ENCODE measurements around the gene GRID2. TPM values are rescaled to one million over a fixed set of nuclear protein-coding genes. Genes with fewer than 3 reads are reported as not detected.
"Not testable (repeated sequence)": the region's sequence is repeated elsewhere in the genome, so short reads cannot be mapped to it uniquely, and the experiment has no call there.

Gene GRID2
- total and polyA plus RNA-seq, 2 of the 4 experiments (the other 2 are of a cell fraction) = under 0.01 TPM; not detected in 1

DNA sequence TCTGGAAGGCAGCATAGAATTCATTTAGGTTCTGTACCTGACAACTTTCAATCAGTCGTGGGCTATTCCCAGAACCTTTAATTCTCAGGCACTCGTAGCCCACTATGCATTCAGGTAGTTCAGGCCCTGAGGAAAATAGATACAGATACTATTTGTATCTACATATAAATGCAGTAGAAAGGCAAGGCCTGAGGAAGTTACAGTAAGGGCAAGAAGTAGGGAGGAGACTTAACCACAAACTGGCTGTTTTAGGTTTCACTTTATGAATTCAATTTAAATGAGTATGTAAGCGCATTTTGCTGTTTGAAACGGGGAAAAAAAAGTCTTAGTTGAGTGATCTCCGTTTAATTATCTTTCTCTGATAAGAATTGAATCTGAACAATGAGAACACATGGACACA is 995.4 kb downstream of the GRID2 start:
- H4K91ac ChIP-seq (ENCODE audit: insufficient read depth, low read depth, low read length) = no peak overlapping the region
- dilution Hi-C loops (cut with HindIII; ENCODE audit: low sequenced_read_pairs, unreplicated experiment) = no loop called here
- no peak overlapping the region for H3K4me2 ChIP-seq (ENCODE audit: low read depth, low read length)
- H2BK120ac ChIP-seq (ENCODE audit: low read depth, low read length) = no peak overlapping the region
- 83% methylated on average over 1 of the region's 5 CpGs; no CpG with 5 or more reads in 1 of the 2 experiments for WGBS, 2 experiments (ENCODE audit: extremely low coverage in 2 of 2, insufficient read length in 1 of 2)
- H3K23ac ChIP-seq (ENCODE audit: low read depth, low read length) = no peak overlapping the region
- no peak overlapping the region for H3K4me3 ChIP-seq (ENCODE audit: insufficient read depth, low read depth, low read length)
- ChIA-PET CTCF (no interaction called here), POLR2A (ENCODE audit: unreplicated experiment) (no interaction called here)
- H3K36me3 ChIP-seq (ENCODE audit: control insufficient read depth, insufficient read depth, low read length) = no peaks in the 10 kb centered on the region
- H3K9me3 ChIP-seq (ENCODE audit: control insufficient read depth, insufficient read depth, low read length) = no peaks in the 10 kb centered on the region
- no peak overlapping the region for H4K8ac ChIP-seq (ENCODE audit: low read depth in 2 of 2, low read length in 2 of 2)
- DNase-seq (no peak), ATAC-seq (ENCODE audit: low read depth) (no peak)
- no peak overlapping the region for H3K4ac ChIP-seq (ENCODE audit: low read depth, low read length)
- no peaks in the 10 kb centered on the region for H4K20me1 ChIP-seq (ENCODE audit: insufficient read depth, low read length)
- intact Hi-C loops (cut with micrococcal nuclease) = no loop called here
- no peaks in the 10 kb centered on the region for H3K79me1 ChIP-seq (ENCODE audit: low read depth in 1 of 2, low read length in 2 of 2)
- no peak overlapping the region for H3K18ac ChIP-seq (ENCODE audit: low read depth, low read length)
- no peak overlapping the region for H2AK9ac ChIP-seq (replicated peaks; ENCODE audit: low read depth, low read length, poor library complexity)
- H2AFZ ChIP-seq (replicated peaks; ENCODE audit: low read length, poor library complexity) = no peak overlapping the region
- no peak overlapping the region for H2BK20ac ChIP-seq (ENCODE audit: low read depth, low read length)
- no peak overlapping the region for H2BK15ac ChIP-seq (ENCODE audit: low read depth, low read length)
- no peak overlapping the region for H3K27ac ChIP-seq (ENCODE audit: insufficient read depth, low read length)
- no peak overlapping the region for H3K14ac ChIP-seq (replicated peaks; ENCODE audit: low read depth, low read length)
- no peak overlapping the region for H4K5ac ChIP-seq (ENCODE audit: low read depth, low read length)
- TF ChIP-seq FOS (IDR thresholded peaks at IDR 0.05; ENCODE audit: low read depth, low read length) (no peak), NFE2L2 (IDR thresholded peaks at IDR 0.05; ENCODE audit: low read depth, low read length) (no peak), MAFK (IDR thresholded peaks at IDR 0.05; ENCODE audit: low read depth, low read length) (no peak), RCOR1 (IDR thresholded peaks at IDR 0.05; ENCODE audit: insufficient replicate concordance, low read length) (no peak)
- TF ChIP-seq, protein P1, sequence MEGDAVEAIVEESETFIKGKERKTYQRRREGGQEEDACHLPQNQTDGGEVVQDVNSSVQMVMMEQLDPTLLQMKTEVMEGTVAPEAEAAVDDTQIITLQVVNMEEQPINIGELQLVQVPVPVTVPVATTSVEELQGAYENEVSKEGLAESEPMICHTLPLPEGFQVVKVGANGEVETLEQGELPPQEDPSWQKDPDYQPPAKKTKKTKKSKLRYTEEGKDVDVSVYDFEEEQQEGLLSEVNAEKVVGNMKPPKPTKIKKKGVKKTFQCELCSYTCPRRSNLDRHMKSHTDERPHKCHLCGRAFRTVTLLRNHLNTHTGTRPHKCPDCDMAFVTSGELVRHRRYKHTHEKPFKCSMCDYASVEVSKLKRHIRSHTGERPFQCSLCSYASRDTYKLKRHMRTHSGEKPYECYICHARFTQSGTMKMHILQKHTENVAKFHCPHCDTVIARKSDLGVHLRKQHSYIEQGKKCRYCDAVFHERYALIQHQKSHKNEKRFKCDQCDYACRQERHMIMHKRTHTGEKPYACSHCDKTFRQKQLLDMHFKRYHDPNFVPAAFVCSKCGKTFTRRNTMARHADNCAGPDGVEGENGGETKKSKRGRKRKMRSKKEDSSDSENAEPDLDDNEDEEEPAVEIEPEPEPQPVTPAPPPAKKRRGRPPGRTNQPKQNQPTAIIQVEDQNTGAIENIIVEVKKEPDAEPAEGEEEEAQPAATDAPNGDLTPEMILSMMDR (conservative IDR thresholded peaks at IDR 0.05; ENCODE audit: low read depth, low read length) = no peak
- in situ Hi-C loops (cut with MboI; ENCODE audit: low sequenced_read_pairs) = no loop called here
- no TSS peak for BruUV-seq (replicated peaks)
- no peak overlapping the region for H2AK5ac ChIP-seq (ENCODE audit: low read depth, low read length)
- H3K9ac ChIP-seq (ENCODE audit: low read depth, low read length) = no peak overlapping the region
- no peaks in the 10 kb centered on the region; the same call in 1 of the 2 replicates for H3K27me3 ChIP-seq (ENCODE audit: control insufficient read depth, insufficient read depth, low read length)
- H2BK5ac ChIP-seq (ENCODE audit: low read depth, low read length, poor library complexity, severe bottlenecking) = no peak overlapping the region
- no peaks in the 10 kb centered on the region for H3K9me1 ChIP-seq (ENCODE audit: insufficient read depth, low read length)
- H3K4me1 ChIP-seq (ENCODE audit: control insufficient read depth, insufficient read depth, low read length) = no peaks in the 10 kb centered on the region
- H3K56ac ChIP-seq (ENCODE audit: extremely low read depth, insufficient read depth, low read length) = no peak overlapping the region

DNA sequence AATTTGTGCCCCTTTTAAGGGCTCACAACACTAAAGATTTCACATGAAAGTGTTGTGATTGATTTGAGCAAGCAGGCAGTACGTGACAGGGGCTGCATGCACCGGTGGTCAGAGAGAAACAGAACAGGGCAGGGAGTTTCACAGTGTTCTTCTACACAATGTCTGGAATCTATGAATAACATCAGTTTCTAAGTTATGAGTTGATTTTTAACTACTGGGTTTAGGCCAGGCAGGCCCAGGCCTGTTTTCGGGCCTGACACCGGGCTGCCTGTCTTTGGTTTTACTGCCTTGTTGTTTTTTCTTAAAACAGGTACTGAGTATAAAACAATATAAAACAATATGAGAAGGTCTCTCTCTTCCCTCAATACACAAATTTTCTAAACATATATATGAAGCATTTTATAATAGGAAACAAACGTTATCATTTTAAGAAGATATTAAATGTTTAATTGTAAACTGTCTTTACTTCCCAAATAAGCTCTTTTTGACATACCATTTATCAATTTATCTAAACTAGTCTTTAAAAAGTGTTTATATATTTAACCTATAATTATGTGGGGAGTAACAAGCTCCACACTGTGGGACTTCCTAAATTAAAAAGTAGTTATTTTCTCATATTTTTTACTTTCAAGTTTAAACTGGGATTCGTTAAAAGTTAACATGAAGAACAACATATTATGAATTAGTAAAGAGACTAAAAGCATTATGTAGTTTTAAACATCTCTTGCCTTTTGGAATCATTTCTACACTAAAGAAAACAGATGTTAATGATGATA is 997.2 kb downstream of the GRID2 start:
- H3K79me1 ChIP-seq (ENCODE audit: low read depth in 1 of 2, low read length in 2 of 2); H3K4ac ChIP-seq (ENCODE audit: low read depth, low read length); dilution Hi-C loops (cut with HindIII; ENCODE audit: low sequenced_read_pairs, unreplicated experiment); H3K4me2 ChIP-seq (ENCODE audit: low read depth, low read length); DNase-seq; H2AFZ ChIP-seq (replicated peaks; ENCODE audit: low read length, poor library complexity); H3K14ac ChIP-seq (replicated peaks; ENCODE audit: low read depth, low read length); H2BK120ac ChIP-seq (ENCODE audit: low read depth, low read length); H3K9ac ChIP-seq (ENCODE audit: low read depth, low read length); H4K91ac ChIP-seq (ENCODE audit: insufficient read depth, low read depth, low read length); H2BK15ac ChIP-seq (ENCODE audit: low read depth, low read length); H3K56ac ChIP-seq (ENCODE audit: extremely low read depth, insufficient read depth, low read length); H3K23ac ChIP-seq (ENCODE audit: low read depth, low read length); H3K27me3 ChIP-seq (ENCODE audit: control insufficient read depth, insufficient read depth, low read length); H2AK5ac ChIP-seq (ENCODE audit: low read depth, low read length); CTCF ChIA-PET; H2BK5ac ChIP-seq (ENCODE audit: low read depth, low read length, poor library complexity, severe bottlenecking); H3K4me3 ChIP-seq (ENCODE audit: insufficient read depth, low read depth, low read length); H3K27ac ChIP-seq (ENCODE audit: insufficient read depth, low read length); H4K8ac ChIP-seq (ENCODE audit: low read depth in 2 of 2, low read length in 2 of 2); H3K9me1 ChIP-seq (ENCODE audit: insufficient read depth, low read length); H2AK9ac ChIP-seq (replicated peaks; ENCODE audit: low read depth, low read length, poor library complexity); H3K18ac ChIP-seq (ENCODE audit: low read depth, low read length); H3K4me1 ChIP-seq (ENCODE audit: control insufficient read depth, insufficient read depth, low read length); H4K20me1 ChIP-seq (ENCODE audit: insufficient read depth, low read length); intact Hi-C loops (cut with micrococcal nuclease); H2BK20ac ChIP-seq (ENCODE audit: low read depth, low read length); H3K9me3 ChIP-seq (ENCODE audit: control insufficient read depth, insufficient read depth, low read length); POLR2A ChIA-PET (ENCODE audit: unreplicated experiment); ATAC-seq (ENCODE audit: low read depth); BruUV-seq (replicated peaks); H4K5ac ChIP-seq (ENCODE audit: low read depth, low read length); H3K36me3 ChIP-seq (ENCODE audit: control insufficient read depth, insufficient read depth, low read length); in situ Hi-C loops (cut with MboI; ENCODE audit: low sequenced_read_pairs): not testable (repeated sequence)
- WGBS, 2 experiments (ENCODE audit: extremely low coverage in 2 of 2, insufficient read length in 1 of 2) = no CpG with 5 or more reads among the region's 6 CpGs
